GM19025 (cell line): ENCODE results near the gene FZD2.

Experiments used
- ATAC-seq: cut with Tn5 transposase; IDR thresholded peaks from one replicate; pipeline ENCODE4 v1.9.1; 2021; ENCODE audit warnings: mild to moderate bottlenecking, low read depth, moderate library complexity; ENCODE audit not compliant: unreplicated experiment

FZD2 gene

DNA sequence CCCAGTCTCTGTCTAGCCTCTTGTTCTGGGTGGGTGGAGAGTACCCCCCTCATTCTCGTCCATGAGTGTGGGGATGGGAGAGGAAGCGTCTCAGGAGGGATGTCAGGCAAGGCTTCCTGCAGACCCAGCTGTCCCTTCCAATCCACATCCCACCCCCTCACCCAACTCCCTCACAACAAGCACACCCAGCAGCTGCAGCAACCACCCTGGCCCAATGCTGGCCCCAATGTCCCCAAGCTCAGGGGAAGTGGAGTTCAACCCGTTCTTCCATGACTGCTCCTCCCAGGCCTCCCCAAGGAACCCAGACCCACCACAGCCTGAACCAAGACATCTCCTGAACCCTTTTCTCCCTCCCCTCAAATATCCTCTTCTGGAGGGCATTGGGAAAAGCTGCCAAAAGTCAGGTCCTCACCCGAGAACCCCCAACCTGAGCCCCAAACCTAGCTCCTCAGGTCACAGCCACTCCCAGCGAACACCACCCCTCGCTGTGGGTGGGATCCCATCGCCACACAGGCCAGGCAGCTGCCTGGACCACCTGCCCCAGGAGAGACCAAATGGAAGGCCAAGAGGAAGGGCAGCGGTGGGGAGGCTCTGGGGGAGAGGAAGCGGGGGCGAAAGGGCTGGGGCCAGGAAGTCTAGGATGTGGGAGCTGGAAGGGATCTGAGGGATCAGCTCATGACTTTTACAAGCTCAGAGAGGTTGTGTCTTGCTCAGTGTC is 47.6 kb downstream of the FZD2 start:
- ATAC-seq: no peak

DNA sequence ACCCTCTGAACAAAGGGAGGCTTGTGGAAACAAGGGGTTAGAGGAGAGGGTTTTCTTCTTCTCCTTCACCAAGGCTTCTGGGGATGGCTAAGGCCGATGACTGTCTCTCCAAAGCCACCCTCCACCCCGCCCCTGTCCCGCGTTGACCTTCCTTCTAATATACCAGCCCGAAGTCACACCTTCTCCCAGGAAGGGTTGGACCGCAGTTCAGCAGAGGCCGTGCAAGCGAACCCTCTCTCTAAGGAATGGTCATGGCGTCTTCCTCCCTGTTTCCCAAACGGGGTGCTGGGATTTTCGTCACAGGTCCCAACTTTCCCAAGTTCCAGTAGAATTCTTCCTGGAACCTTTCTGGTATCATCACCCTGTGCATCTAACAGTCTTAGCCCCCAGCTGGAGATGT is 49.4 kb downstream of the FZD2 start:
- ATAC-seq: no peak

DNA sequence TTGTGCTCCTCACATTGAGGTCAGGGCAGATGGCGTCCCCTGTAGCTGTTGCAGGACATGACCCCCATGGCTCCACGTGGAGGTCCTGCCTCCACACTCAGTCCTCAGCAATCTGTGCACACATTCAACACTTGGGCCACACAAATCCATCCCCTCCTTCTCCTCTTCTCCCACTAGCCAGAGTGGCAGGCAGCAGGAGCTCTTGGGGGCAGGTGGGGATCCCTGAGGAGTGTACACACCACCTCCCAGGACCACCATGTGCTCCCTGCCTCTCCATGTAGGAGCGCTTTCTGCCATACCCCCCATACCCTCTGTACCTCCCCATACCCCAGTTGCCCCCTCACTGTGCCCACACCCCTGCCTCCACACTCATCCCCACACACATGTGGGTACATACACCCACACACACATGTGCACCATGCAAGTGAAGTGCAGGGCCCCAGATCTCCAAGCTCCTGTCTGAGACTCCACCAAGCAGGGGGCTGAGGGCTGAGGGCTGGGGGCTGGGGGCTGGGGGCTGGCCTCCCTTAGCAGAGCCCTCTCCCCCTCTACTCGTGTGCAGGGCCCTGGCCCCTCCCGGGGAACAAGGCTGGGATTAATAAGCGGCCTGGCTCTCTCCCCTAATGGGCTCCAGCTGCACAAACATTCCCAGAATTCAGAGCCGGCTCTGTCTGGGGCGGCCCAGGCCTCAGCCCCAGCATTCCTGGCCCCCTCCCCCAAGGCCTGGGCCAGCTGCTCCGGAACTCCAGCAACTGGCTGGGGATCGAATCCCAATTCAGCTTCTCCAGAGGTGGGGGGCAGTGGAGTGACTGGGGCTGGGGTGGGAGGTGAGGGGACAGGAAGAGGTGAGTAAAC is 50.8 kb downstream of the FZD2 start:
- ATAC-seq: no peak

DNA sequence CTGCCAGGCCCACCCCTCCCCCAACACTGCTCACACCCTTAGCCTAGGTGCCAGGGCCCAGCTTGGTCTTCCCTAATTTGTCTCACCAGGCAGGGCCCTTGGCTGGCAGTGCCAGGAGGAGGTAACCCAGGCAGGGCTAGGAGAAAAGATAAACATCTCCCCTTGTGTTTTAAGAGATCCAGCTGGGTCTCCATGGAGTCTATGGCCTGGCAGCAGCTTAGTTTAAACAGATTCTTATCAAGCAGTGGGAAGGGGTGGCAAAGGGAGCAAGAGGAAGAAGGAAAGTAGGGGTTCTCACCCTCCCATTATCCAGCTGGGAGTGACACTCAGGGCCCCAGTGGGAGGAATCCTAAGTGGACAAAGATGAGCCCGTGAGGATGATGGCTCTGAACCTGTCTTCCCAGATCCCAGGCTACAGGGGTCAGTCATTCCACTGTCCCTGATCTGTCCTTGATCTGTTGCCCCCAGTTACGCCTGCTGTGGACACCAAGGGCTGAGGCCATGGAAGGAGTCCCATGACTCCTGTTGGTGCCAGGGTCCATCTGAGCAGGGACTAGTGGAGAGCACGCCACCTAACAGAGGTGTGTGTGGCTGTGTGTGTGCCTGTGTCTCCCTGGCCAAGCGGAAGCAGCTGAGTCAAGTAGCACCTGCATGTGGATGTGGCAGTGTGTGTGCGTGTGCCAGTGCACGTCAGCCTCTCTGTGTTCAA is 51.6 kb downstream of the FZD2 start:
- no peak for ATAC-seq

DNA sequence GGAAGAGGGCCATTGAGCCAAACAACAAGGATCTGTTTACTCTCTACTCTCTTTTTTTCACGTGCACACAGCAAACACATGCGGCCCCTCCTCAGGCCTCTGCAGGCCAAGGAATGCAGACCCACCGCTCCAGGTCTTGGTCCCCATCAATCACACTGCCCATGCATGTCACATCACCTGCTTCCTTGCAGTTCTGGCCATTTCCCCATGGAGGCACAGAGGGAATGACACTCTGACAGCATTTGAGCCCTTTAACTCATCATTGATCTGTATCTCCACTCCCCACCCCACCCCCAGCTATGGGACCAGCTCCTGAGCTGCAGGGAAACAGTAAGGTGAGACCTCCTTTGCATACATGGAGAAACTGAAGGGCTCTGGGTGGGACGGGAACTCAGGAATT is 53.0 kb downstream of the FZD2 start:
- no peak for ATAC-seq
